Chondrocyte (in vitro differentiated cells): Measurements from ENCODE around the gene SMAD6. TPM values are rescaled to one million over a fixed set of nuclear protein-coding genes. Genes with fewer than 3 reads are reported as not detected.
"Not testable (repeated sequence)": the region's sequence is repeated elsewhere in the genome, so short reads cannot be mapped to it uniquely, and the experiment has no call there.

Experiments
- DNase-seq: peaks from one replicate; pipeline ENCODE4 v3.0.0; 2021; ENCODE audit warnings: mixed read lengths, low spot score
- H3K27ac Mint-ChIP-seq: one replicate; pipeline ENCODE4 v1.8.0; 2021; ENCODE audit warnings: mild to moderate bottlenecking, moderate library complexity, mixed read lengths; ENCODE audit not compliant: unreplicated experiment
- H3K27me3 Mint-ChIP-seq: 2 replicates; pipeline ENCODE4 v1.8.0; 2021; ENCODE audit warnings: low read depth, mixed read lengths
- H3K36me3 Mint-ChIP-seq: 2 replicates; pipeline ENCODE4 v1.8.0; 2021; ENCODE audit warnings: low read depth, mixed read lengths
- H3K4me1 Mint-ChIP-seq: 2 replicates; pipeline ENCODE4 v1.8.0; 2021; ENCODE audit warnings: low read depth, mild to moderate bottlenecking, mixed read lengths
- H3K4me3 Mint-ChIP-seq: one replicate; pipeline ENCODE4 v1.8.0; 2021; ENCODE audit warnings: mild to moderate bottlenecking, moderate library complexity, mixed read lengths; ENCODE audit not compliant: unreplicated experiment
- H3K9me3 Mint-ChIP-seq: 2 replicates; pipeline ENCODE4 v1.8.0; 2021; ENCODE audit warnings: low read depth, mixed read lengths
- CTCF ChIP-seq: fragments of 200-600 bp; sonication (generic); IDR thresholded peaks from 2 replicates; pipeline ENCODE4 v1.5.0; 2021; ENCODE audit warnings: antibody characterized with exemption, mild to moderate bottlenecking, moderate library complexity
- total RNA-seq: library from RNA; stranded (reverse); gene quantifications from 3 replicates; pipeline ENCODE4 v1.2.1, GENCODE V29; 2021

SMAD6 gene
- total RNA-seq, 1 donor from 2014 or later = 5.2 TPM

GRCh38 chr15:66827698-66828055, 125.6 kb downstream of the SMAD6 start:
- Mint-ChIP-seq H3K27me3 (no peaks in the 10 kb centered on the region), H3K4me1 (peaks cover 18% of the 10 kb centered on the region), H3K27ac (no peak overlapping the region), H3K36me3 (no peaks in the 10 kb centered on the region), H3K9me3 (no peaks in the 10 kb centered on the region), H3K4me3 (no peak overlapping the region)
- TF ChIP-seq CTCF = no peak
- DNase-seq = no peak

GRCh38 chr15:66828817-66829541, 126.9 kb downstream of the SMAD6 start:
- H3K27ac Mint-ChIP-seq, DNase-seq, H3K9me3 Mint-ChIP-seq, H3K36me3 Mint-ChIP-seq, H3K4me3 Mint-ChIP-seq, H3K27me3 Mint-ChIP-seq: not testable (repeated sequence)
- H3K4me1 Mint-ChIP-seq = peaks cover 18% of the 10 kb centered on the region

GRCh38 chr15:66829551-66830121, 127.6 kb downstream of the SMAD6 start:
- no peak overlapping the region for H3K4me3 Mint-ChIP-seq
- no peak overlapping the region for H3K27ac Mint-ChIP-seq
- H3K9me3 Mint-ChIP-seq = no peaks in the 10 kb centered on the region
- H3K36me3 Mint-ChIP-seq = no peaks in the 10 kb centered on the region
- no peaks in the 10 kb centered on the region for H3K27me3 Mint-ChIP-seq
- TF ChIP-seq CTCF = no peak
- no peak for DNase-seq
- peaks cover 23% of the 10 kb centered on the region for H3K4me1 Mint-ChIP-seq

GRCh38 chr15:66830358-66830757, 128.3 kb downstream of the SMAD6 start:
- Mint-ChIP-seq H3K36me3 (no peaks in the 10 kb centered on the region), H3K4me3 (no peak overlapping the region), H3K27me3 (no peaks in the 10 kb centered on the region), H3K4me1 (peaks cover 29% of the 10 kb centered on the region), H3K9me3 (peaks cover under 1% of the 10 kb centered on the region), H3K27ac (peak overlapping the region; percentile 81)
- no peak for TF ChIP-seq CTCF
- no peak for DNase-seq

- no peak for DNase-seq
- Mint-ChIP-seq H3K27ac (no peak overlapping the region), H3K27me3 (no peaks in the 10 kb centered on the region), H3K4me3 (no peak overlapping the region), H3K4me1 (peaks cover 32% of the 10 kb centered on the region), H3K36me3 (no peaks in the 10 kb centered on the region), H3K9me3 (peaks cover 4% of the 10 kb centered on the region)
- TF ChIP-seq CTCF = no peak
Measured at GRCh38 chr15:66830823-66831222, 128.8 kb downstream of the SMAD6 start.

GRCh38 chr15:66831289-66831688, 129.3 kb downstream of the SMAD6 start:
- no peak overlapping the region for H3K27ac Mint-ChIP-seq
- H3K4me1 Mint-ChIP-seq = peaks cover 32% of the 10 kb centered on the region
- no peak for DNase-seq
- H3K27me3 Mint-ChIP-seq = no peaks in the 10 kb centered on the region
- H3K4me3 Mint-ChIP-seq = no peak overlapping the region
- no peak for TF ChIP-seq CTCF
- H3K9me3 Mint-ChIP-seq = peaks cover 4% of the 10 kb centered on the region
- H3K36me3 Mint-ChIP-seq = no peaks in the 10 kb centered on the region
